PC-3 (cell line): ENCODE data around the gene PPP1R14C. TPM values are rescaled to one million over a fixed set of nuclear protein-coding genes. Genes with fewer than 3 reads are reported as not detected.

Experiments
- ATAC-seq: fragments of 200-7000 bp; cut with Tn5 transposase; 2 replicates; pipeline ENCODE4 v1.9.1; 2020; ENCODE audit warnings: mild to moderate bottlenecking, moderate library complexity
- BruUV-seq: library from RNA; stranded (reverse); fragments of 400-500 nt; replicated peaks from 2 replicates; lab custom pipeline; 2021; lab: Mats Ljungman, UMichigan
- CTCF ChIA-PET: fragments of 300-600 bp; sonication (Branson Sonifier 250); formaldehyde crosslinking; loops from one replicate; lab custom pipeline; 2022; ENCODE audit warnings: antibody characterized with exemption; lab: Charles Lee
- POLR2A ChIA-PET: fragments of 300-600 bp; sonication (Branson Sonifier 250); formaldehyde crosslinking; loops from one replicate; lab custom pipeline; 2022; ENCODE audit warnings: antibody characterized with exemption; ENCODE audit not compliant: unreplicated experiment; lab: Charles Lee
- DNase-seq: peaks from one replicate; pipeline ENCODE4 v3.0.0-alpha.2; 2015
- H2AFZ ChIP-seq: fragments of 300-600 bp; sonication (generic); 2 replicates; pipeline ENCODE4 v1.6.0; 2016; ENCODE audit warnings: antibody characterized with exemption, low read length
- H3F3A ChIP-seq: fragments of 300-600 bp; sonication (generic); one replicate; pipeline ENCODE4 v1.6.0; 2017; ENCODE audit warnings: antibody characterized with exemption, low read length, control low read depth, mild to moderate bottlenecking; ENCODE audit not compliant: unreplicated experiment
- H3K27ac ChIP-seq: fragments of 300-600 bp; sonication (generic); 2 replicates; pipeline ENCODE4 v1.5.1; 2016; ENCODE audit warnings: mild to moderate bottlenecking, low read length
- H3K27me3 ChIP-seq: fragments of 300-600 bp; sonication (generic); 2 replicates; pipeline ENCODE4 v1.6.1; 2016; ENCODE audit warnings: low read length, mixed read lengths
- H3K36me3 ChIP-seq: fragments of 300-600 bp; sonication (generic); 2 replicates; pipeline ENCODE4 v1.6.1; 2016; ENCODE audit warnings: low read depth, mixed run types, low read length, mixed read lengths
- H3K4me1 ChIP-seq: fragments of 300-600 bp; sonication (generic); 2 replicates; pipeline ENCODE4 v1.5.1; 2016; ENCODE audit warnings: low read length; ENCODE audit not compliant: insufficient read depth
- H3K4me2 ChIP-seq: fragments of 300-600 bp; sonication (generic); 2 replicates; pipeline ENCODE4 v1.6.0; 2016; ENCODE audit warnings: low read length
- H3K4me3 ChIP-seq: fragments of 300-600 bp; sonication (generic); 2 replicates; pipeline ENCODE4 v1.5.1; 2016; ENCODE audit warnings: mild to moderate bottlenecking, low read length, mixed read lengths
- H3K79me2 ChIP-seq: fragments of 300-600 bp; sonication (generic); 2 replicates; pipeline ENCODE4 v1.6.1; 2017; ENCODE audit warnings: low read length, mixed read lengths
- H3K9ac ChIP-seq: fragments of 300-600 bp; sonication (generic); 2 replicates; pipeline ENCODE4 v1.6.0; 2016; ENCODE audit warnings: mild to moderate bottlenecking, low read length
- H3K9me2 ChIP-seq: fragments of 300-600 bp; sonication (generic); replicated peaks from 2 replicates; pipeline ENCODE4 v1.6.1; 2016; ENCODE audit warnings: mixed run types, low read length, mixed read lengths
- H3K9me3 ChIP-seq: fragments of 300-600 bp; sonication (generic); 2 replicates; pipeline ENCODE4 v1.6.1; 2016; ENCODE audit warnings: low read length, mixed read lengths
- H4K20me1 ChIP-seq: fragments of 300-600 bp; sonication (generic); 2 replicates; pipeline ENCODE4 v1.6.1; 2016; ENCODE audit warnings: low read length, mixed read lengths
- CTCF ChIP-seq: fragments of 300-600 bp; sonication (generic); conservative IDR thresholded peaks from 2 replicates; pipeline ENCODE4 v1.5.1; 2017; ENCODE audit warnings: antibody characterized with exemption, low read depth, mild to moderate bottlenecking, low read length
- EZH2 ChIP-seq: fragments of 300-600 bp; sonication (generic); IDR thresholded peaks from one replicate; pipeline ENCODE4 v1.6.1; 2017; ENCODE audit warnings: antibody characterized with exemption, mild to moderate bottlenecking, low read length; ENCODE audit not compliant: unreplicated experiment
- EZH2phosphoT487 ChIP-seq: fragments of 300-600 bp; sonication (generic); IDR thresholded peaks from 2 replicates; pipeline ENCODE4 v1.6.1; 2018; ENCODE audit warnings: mild to moderate bottlenecking, antibody characterized with exemption, low read length, borderline replicate concordance
- intact Hi-C: fragments of 100-400 bp; cut with micrococcal nuclease; formaldehyde crosslinking; loops from 2 replicates; pipeline ENCODE4 v1.9.0; 2023
- total RNA-seq: library from RNA; depleted of rRNA; stranded (reverse); fragments of >200 nt; gene quantifications from 2 replicates; pipeline ENCODE4 v1.2.3, GENCODE V29; 2014

Gene PPP1R14C
- total RNA-seq, 1 experiment from 2014 or later = 1.1 TPM

DNA sequence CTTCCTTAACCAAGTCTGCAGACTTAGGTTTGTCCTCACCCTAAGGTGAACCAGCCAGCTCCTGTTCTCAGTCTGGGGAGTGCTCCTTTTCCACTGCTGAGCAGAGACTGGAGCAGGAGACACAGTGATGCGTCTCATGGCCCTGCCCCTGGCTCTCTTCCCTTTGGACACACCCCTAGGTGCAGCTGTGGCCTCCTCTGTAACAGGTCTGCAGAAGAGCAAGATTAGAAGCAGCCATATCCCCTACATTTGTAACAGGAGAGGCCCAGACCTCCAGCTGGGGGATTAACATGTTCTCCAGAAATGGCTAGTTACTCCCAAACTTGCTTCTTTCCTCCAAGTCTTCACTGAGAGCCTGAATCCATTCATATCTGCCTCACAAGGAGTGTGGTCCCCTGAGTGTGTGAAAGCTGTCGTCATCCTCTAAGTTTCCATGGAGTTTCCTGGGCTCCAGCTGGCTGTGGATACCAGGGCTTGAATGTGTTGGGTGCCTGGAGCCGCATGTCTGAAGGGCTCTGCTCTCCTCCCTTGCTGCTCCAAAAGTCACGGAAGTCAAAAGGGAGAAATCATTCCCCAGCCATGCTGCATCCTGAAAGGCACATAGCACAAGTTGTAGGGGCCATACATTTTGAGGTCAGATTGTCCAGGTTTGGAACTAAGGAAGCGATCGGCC, 57.7 kb downstream of the PPP1R14C start:
- no peaks in the 10 kb centered on the region for H3K79me2 ChIP-seq

GRCh38 chr6:150201285-150201684, 58.4 kb downstream of the PPP1R14C start:
- Histone ChIP-seq H3K4me1 (peaks cover 10% of the 10 kb centered on the region; the same call in 1 of the 2 replicates), H2AFZ (no peak overlapping the region), H3K79me2 (no peaks in the 10 kb centered on the region), H3F3A (no peaks in the 10 kb centered on the region), H3K9me2 (no peaks in the 10 kb centered on the region), H4K20me1 (no peaks in the 10 kb centered on the region), H3K4me2 (no peak overlapping the region), H3K9ac (no peak overlapping the region), H3K27me3 (no peaks in the 10 kb centered on the region), H3K4me3 (no peak overlapping the region), H3K9me3 (no peaks in the 10 kb centered on the region), H3K36me3 (no peaks in the 10 kb centered on the region), H3K27ac (no peak overlapping the region)
- no TSS peak for BruUV-seq
- ChIA-PET POLR2A (no interaction called here), CTCF (no interaction called here)
- intact Hi-C loops = no loop called here
- no peak for ATAC-seq
- TF ChIP-seq EZH2 = no peak
- TF ChIP-seq CTCF = no peak
- TF ChIP-seq EZH2phosphoT487 = no peak
- DNase-seq = no peak

More for the DNA sequence above, 57.7 kb downstream of the PPP1R14C start:
- POLR2A ChIA-PET = no interaction called here
- H3K36me3 ChIP-seq = no peaks in the 10 kb centered on the region
- intact Hi-C loops = no loop called here
- no peak for ATAC-seq
- H3K27me3 ChIP-seq = no peaks in the 10 kb centered on the region
- no peak overlapping the region for H3K4me3 ChIP-seq
- BruUV-seq = no TSS peak
- no peak overlapping the region for H3K4me2 ChIP-seq
- H3K9me3 ChIP-seq = no peaks in the 10 kb centered on the region
- CTCF ChIA-PET = no interaction called here
- no peak overlapping the region for H3K9ac ChIP-seq
- H2AFZ ChIP-seq = no peak overlapping the region
- no peak for DNase-seq
- no peaks in the 10 kb centered on the region for H4K20me1 ChIP-seq
- TF ChIP-seq EZH2phosphoT487 (no peak), EZH2 (no peak), CTCF (no peak)
- no peak overlapping the region for H3K27ac ChIP-seq
- H3K9me2 ChIP-seq = no peaks in the 10 kb centered on the region
- no peaks in the 10 kb centered on the region for H3F3A ChIP-seq
- peaks cover 10% of the 10 kb centered on the region; the same call in 1 of the 2 replicates for H3K4me1 ChIP-seq

DNA sequence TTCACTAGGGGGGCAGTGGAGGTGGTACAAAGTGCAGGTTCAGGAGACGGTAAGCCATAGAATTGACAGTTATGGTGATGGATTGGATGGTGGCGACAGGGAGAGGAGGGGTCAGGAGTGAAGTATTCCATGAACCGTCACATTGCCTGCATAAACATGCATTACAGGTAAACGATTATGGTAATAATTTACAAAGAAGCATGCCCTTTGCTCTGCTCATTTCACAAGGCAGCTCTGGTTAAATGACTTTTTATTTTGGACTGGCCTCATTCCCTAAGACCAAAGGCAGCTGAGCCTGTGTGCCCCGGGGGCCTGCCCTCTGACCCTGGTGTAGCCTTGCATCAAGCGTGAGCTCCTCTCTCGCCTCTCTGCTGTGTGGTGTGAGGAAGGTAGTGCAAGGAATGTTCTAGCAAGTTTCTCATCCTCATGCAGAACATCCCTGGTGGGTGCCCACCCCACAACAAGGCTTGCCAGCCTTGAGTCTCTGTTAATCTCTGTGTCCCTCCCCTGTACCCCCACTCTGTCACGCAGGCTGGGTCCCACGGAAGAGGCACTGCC, 59.0 kb downstream of the PPP1R14C start:
- ATAC-seq (no peak), DNase-seq (no peak)
- H3K4me2 ChIP-seq = no peak overlapping the region
- H3K9me2 ChIP-seq = no peaks in the 10 kb centered on the region
- H3F3A ChIP-seq = no peaks in the 10 kb centered on the region
- no peaks in the 10 kb centered on the region for H4K20me1 ChIP-seq
- intact Hi-C loops = no loop called here
- no TSS peak for BruUV-seq
- no peaks in the 10 kb centered on the region for H3K9me3 ChIP-seq
- H3K79me2 ChIP-seq = no peaks in the 10 kb centered on the region
- H3K27ac ChIP-seq = no peak overlapping the region
- H3K36me3 ChIP-seq = no peaks in the 10 kb centered on the region
- CTCF ChIA-PET = no interaction called here
- H3K27me3 ChIP-seq = no peaks in the 10 kb centered on the region
- H3K9ac ChIP-seq = no peak overlapping the region
- H3K4me3 ChIP-seq = no peak overlapping the region
- no peak overlapping the region for H2AFZ ChIP-seq
- POLR2A ChIA-PET = no interaction called here
- H3K4me1 ChIP-seq = peaks cover 10% of the 10 kb centered on the region; the same call in 1 of the 2 replicates
- TF ChIP-seq EZH2phosphoT487 (no peak), CTCF (no peak), EZH2 (no peak)
